Karpas-422 (cell line): ENCODE measurements around the gene ADCY7. TPM values are rescaled to one million over a fixed set of nuclear protein-coding genes. Genes with fewer than 3 reads are reported as not detected.

Source experiments
- DNase-seq: peaks from one replicate; pipeline ENCODE4 v3.0.0-alpha.2; 2015
- H2AFZ ChIP-seq: fragments of 200-600 bp; sonication (generic); 2 replicates; pipeline ENCODE4 v1.6.1; 2014; ENCODE audit warnings: antibody characterized with exemption, low read length, mixed read lengths
- H3K27ac ChIP-seq: fragments of 200-600 bp; sonication (generic); 2 replicates; pipeline ENCODE4 v1.5.1; 2014; ENCODE audit warnings: mild to moderate bottlenecking, low read length, moderate library complexity
- H3K27me3 ChIP-seq: fragments of 200-600 bp; sonication (generic); 2 replicates; pipeline ENCODE4 v1.6.1; 2014; ENCODE audit warnings: low read length, mixed read lengths
- H3K36me3 ChIP-seq: fragments of 200-600 bp; sonication (generic); 2 replicates; pipeline ENCODE4 v1.6.1; 2014; ENCODE audit warnings: low read length, mixed read lengths; ENCODE audit not compliant: insufficient read depth
- H3K4me1 ChIP-seq: fragments of 200-600 bp; sonication (generic); 2 replicates; pipeline ENCODE4 v1.6.1; 2014; ENCODE audit warnings: mild to moderate bottlenecking, low read length, mixed read lengths
- H3K4me2 ChIP-seq: fragments of 200-600 bp; sonication (generic); 2 replicates; pipeline ENCODE4 v1.6.1; 2014; ENCODE audit warnings: low read length, low read depth, mild to moderate bottlenecking; ENCODE audit not compliant: poor library complexity, severe bottlenecking
- H3K4me3 ChIP-seq: fragments of 200-600 bp; sonication (generic); 2 replicates; pipeline ENCODE4 v1.5.1; 2014; ENCODE audit warnings: mild to moderate bottlenecking, antibody characterized with exemption, low read length, mixed read lengths
- H3K79me2 ChIP-seq: fragments of 200-600 bp; sonication (generic); 2 replicates; pipeline ENCODE4 v1.6.1; 2014; ENCODE audit warnings: mild to moderate bottlenecking, low read length, mixed read lengths
- H3K9ac ChIP-seq: fragments of 200-600 bp; sonication (generic); 2 replicates; pipeline ENCODE4 v1.6.0; 2014; ENCODE audit warnings: low read length
- H3K9me2 ChIP-seq: fragments of 200-600 bp; sonication (generic), shearing (Covaris generic); replicated peaks from 2 replicates; pipeline ENCODE4 v1.6.0; 2014; ENCODE audit warnings: mild to moderate bottlenecking, low read length, moderate library complexity; ENCODE audit not compliant: insufficient read depth
- H3K9me3 ChIP-seq: fragments of 300-700, 200-600 bp; sonication (generic); 2 replicates; pipeline ENCODE4 v1.6.1; 2014; ENCODE audit warnings: low read length, mixed read lengths
- H4K20me1 ChIP-seq: fragments of 200-600 bp; sonication (generic); 2 replicates; pipeline ENCODE4 v1.6.1; 2014; ENCODE audit warnings: mild to moderate bottlenecking, antibody characterized with exemption, low read length, low read depth; ENCODE audit not compliant: insufficient read depth
- total RNA-seq: library from RNA; depleted of rRNA; stranded (reverse); fragments of >200 nt; shearing (Covaris generic); gene quantifications from 2 replicates; pipeline ENCODE4 v1.2.3, GENCODE V29; 2014; ENCODE audit warnings: low replicate concordance

ADCY7 gene
- total RNA-seq, 1 experiment from 2014 or later, result 27.5 TPM

DNA sequence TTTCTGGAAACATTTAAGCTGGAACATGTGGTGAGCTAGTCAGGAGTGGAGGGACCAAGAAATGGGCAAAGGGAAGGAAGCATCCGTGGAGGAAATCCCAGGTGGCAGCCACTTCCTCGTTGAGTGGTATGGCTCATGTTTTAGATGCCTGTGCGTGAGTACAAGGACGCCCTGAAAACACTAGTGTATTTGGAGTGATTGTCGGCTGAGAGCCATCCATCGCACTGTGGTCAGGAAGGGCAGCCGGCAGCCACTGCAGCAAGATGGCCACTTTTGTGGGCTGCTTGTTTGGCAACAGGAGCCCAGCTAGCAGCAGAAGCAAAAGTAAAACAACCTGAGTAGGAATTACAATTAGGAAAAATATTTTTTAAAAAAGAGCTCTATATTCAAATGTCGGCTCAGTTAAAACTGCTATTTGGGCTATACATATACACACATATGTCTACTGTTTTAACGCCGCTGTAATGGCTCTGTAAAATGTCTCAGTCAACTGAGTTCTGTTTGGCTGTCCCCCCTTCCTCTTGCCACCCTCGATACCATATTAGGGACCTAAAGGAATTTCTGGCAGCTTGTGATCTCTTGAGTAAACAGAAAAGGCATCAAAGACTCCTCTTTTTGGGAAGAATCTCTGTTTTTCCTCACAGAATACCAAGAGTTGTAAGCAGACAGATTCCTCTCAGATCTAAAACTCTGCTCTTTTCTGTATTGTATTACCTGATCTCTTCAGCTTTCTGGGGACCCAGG is 63.3 kb downstream of the ADCY7 start:
- no peak for DNase-seq
- Histone ChIP-seq H3K4me1 (peaks cover 14% of the 10 kb centered on the region), H3K9ac (no peak overlapping the region), H3K4me2 (no peak overlapping the region), H4K20me1 (no peaks in the 10 kb centered on the region), H3K9me2 (no peaks in the 10 kb centered on the region), H3K79me2 (peaks cover 25% of the 10 kb centered on the region), H3K4me3 (no peak overlapping the region), H3K27me3 (no peaks in the 10 kb centered on the region), H3K9me3 (no peaks in the 10 kb centered on the region), H3K36me3 (peaks cover 37% of the 10 kb centered on the region), H2AFZ (no peak overlapping the region), H3K27ac (no peak overlapping the region)

DNA sequence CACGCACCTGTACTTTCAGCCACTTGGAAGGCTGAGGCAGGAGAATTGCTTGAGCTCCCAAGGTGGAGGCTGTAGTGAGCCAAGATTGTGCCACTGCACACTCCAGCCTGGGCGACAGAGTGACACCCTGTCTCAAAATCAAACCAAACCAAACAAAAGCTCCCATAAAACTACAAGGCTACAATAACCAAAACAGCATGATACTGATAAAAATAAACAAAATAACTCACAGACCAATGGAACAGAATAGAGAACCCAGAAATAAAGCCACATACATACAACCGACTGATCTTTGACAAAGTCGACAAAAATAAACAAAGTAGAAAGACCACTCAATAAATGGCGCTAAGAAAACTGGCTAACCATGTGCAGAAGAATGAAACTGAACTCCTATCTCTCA is 65.2 kb downstream of the ADCY7 start:
- H3K9me3 ChIP-seq, result no peaks in the 10 kb centered on the region
- no peaks in the 10 kb centered on the region for H3K27me3 ChIP-seq
- H2AFZ ChIP-seq, result no peak overlapping the region
- no peak overlapping the region for H3K9ac ChIP-seq
- H3K36me3 ChIP-seq, result peaks cover 26% of the 10 kb centered on the region
- no peak overlapping the region for H3K4me3 ChIP-seq
- H3K27ac ChIP-seq, result no peak overlapping the region
- H3K4me2 ChIP-seq, result no peak overlapping the region
- peaks cover 14% of the 10 kb centered on the region for H3K4me1 ChIP-seq
- no peak for DNase-seq
- peaks cover 25% of the 10 kb centered on the region for H3K79me2 ChIP-seq
- H3K9me2 ChIP-seq, result no peaks in the 10 kb centered on the region
- H4K20me1 ChIP-seq, result no peaks in the 10 kb centered on the region

DNA sequence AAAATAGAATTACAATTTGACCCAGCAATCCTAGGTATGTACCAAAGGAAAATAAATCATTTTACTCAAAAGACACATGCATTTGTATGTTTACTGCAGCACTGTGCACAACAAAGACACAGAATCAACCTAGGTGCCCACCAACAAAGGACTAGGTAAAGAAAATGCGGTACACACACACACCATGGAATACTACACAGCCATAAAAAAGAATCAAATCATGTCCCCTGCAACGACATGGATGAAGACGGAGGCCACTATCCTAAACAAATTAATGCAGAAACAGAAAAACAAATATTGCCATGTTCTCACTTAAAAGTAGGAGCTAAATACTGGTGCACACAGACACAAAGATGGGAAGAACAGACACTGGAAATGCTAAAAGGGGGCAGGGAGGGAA is 66.2 kb downstream of the ADCY7 start:
- H3K4me3 ChIP-seq, result no peak overlapping the region
- H3K9ac ChIP-seq, result no peak overlapping the region
- H2AFZ ChIP-seq, result no peak overlapping the region
- H4K20me1 ChIP-seq, result no peaks in the 10 kb centered on the region
- H3K4me2 ChIP-seq, result no peak overlapping the region
- no peaks in the 10 kb centered on the region for H3K27me3 ChIP-seq
- H3K9me2 ChIP-seq, result no peaks in the 10 kb centered on the region
- peaks cover 26% of the 10 kb centered on the region for H3K36me3 ChIP-seq
- no peak for DNase-seq
- peaks cover 28% of the 10 kb centered on the region for H3K79me2 ChIP-seq
- H3K4me1 ChIP-seq, result peaks cover 8% of the 10 kb centered on the region
- no peak overlapping the region for H3K27ac ChIP-seq
- H3K9me3 ChIP-seq, result no peaks in the 10 kb centered on the region

DNA sequence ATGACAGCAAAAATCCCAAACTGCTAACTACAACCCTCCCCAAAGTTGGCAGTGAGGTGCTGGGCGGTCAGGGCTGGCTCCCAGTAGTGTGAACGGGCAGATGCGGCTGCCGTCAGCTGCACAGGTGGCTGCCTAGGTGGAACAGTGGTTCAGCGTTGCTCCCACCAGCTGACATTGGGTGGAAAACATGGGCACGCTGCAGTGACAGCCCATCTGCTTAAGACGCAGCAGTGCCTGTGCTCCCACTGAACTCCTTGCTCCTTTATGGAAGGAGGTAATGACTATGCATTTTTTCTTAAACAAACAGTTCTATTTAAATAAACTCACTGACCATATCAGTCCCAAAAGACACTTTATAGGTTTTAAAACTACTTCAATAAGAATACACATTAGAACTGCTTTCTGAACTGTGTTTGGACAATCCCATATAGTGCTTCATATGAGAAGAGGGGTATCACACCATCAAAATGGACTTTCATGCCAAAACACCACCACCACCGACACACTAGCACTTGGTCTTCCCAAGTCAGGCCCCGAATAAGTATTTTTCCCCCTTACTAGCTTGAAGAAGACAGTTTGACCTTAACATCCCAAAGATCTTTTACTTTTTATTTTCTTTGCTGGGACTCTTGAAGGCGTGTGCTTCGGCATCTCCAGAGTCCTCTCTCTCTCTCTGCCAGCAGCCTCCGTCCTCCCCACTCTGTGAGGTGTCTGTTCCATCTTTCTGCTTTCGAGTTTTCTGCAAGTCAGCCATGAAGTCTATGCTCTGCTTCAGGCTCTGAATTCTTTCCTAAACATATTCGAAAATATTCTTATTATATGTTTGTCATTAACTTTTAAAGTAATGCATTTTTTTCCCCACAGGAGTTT is 68.0 kb downstream of the ADCY7 start:
- peaks cover 28% of the 10 kb centered on the region for H3K79me2 ChIP-seq

DNA sequence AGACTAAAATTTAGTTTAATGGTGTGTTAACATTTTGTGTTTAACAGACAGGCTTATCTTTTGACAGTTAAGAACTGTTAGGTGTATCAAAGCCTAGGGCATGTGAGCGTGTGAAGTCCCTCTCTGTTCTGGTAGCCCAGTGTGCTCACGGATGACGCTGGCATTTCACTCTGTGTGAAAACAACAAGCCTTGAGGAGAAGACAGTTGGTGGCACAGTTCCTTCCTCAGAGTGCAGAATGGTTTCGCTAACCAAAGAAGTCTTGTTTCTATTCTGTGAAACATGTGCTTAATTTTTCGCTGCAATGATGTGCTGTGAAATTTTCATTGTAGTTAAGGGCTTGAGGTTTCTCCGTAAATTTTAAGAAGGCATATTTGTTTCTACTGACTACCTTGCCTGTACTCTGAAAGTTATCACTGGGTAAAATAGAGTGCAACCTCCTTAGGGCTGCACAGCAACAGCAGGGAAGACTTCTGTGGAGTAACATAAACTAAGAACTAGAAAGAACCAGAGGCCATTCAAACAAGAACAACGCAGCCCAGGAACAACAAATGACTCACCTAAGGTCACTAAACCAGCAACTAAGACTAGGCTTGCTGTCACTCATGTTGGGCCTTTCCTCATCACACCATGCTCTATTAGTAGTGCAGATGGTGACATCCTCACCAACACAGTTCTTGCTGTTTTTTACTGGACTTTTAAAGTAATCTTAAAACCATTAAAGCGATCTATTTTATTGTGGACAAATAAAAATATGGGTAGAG is 69.0 kb downstream of the ADCY7 start:
- no peak overlapping the region for H3K27ac ChIP-seq
- no peaks in the 10 kb centered on the region for H3K4me1 ChIP-seq
- no peaks in the 10 kb centered on the region for H3K9me2 ChIP-seq
- no peak for DNase-seq
- H3K4me3 ChIP-seq, result no peak overlapping the region
- no peak overlapping the region for H3K9ac ChIP-seq
- H3K9me3 ChIP-seq, result no peaks in the 10 kb centered on the region
- H3K79me2 ChIP-seq, result peaks cover 28% of the 10 kb centered on the region
- no peak overlapping the region for H3K4me2 ChIP-seq
- peaks cover 32% of the 10 kb centered on the region for H3K36me3 ChIP-seq
- no peaks in the 10 kb centered on the region for H3K27me3 ChIP-seq
- H2AFZ ChIP-seq, result no peak overlapping the region
- no peaks in the 10 kb centered on the region for H4K20me1 ChIP-seq

More for the DNA sequence above, 68.0 kb downstream of the ADCY7 start:
- Histone ChIP-seq H3K9me2 (no peaks in the 10 kb centered on the region), H3K9me3 (no peaks in the 10 kb centered on the region), H3K4me2 (no peak overlapping the region), H3K4me3 (no peak overlapping the region), H3K9ac (no peak overlapping the region), H4K20me1 (no peaks in the 10 kb centered on the region), H3K36me3 (peaks cover 29% of the 10 kb centered on the region), H3K27me3 (no peaks in the 10 kb centered on the region), H2AFZ (no peak overlapping the region), H3K4me1 (no peaks in the 10 kb centered on the region), H3K27ac (no peak overlapping the region)
- no peak for DNase-seq

DNA sequence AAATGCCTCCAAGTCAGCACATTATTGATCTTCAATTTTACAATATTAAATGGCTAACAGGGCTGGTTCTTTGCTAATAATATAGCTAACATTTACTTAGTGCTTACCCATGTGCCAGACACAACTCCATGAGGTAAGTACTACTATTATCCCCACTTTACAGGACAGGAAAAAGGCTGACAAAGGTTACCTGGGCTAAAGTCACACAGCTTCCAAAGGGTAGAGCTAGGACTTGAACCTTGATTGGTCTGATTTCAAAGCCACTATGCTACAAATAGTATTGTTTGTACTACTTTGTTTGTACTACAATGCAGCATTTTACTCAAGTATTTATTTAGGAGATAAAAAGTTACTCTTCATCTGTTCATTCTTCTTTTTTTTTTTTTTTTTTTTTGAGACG is 70.5 kb downstream of the ADCY7 start:
- Histone ChIP-seq H3K4me2 (no peak overlapping the region), H2AFZ (no peak overlapping the region), H3K4me1 (no peaks in the 10 kb centered on the region), H3K9me3 (no peaks in the 10 kb centered on the region), H4K20me1 (no peaks in the 10 kb centered on the region), H3K4me3 (no peak overlapping the region), H3K36me3 (peaks cover 39% of the 10 kb centered on the region), H3K27me3 (no peaks in the 10 kb centered on the region), H3K79me2 (peaks cover 18% of the 10 kb centered on the region), H3K27ac (no peak overlapping the region), H3K9me2 (no peaks in the 10 kb centered on the region), H3K9ac (no peak overlapping the region)
- DNase-seq, result no peak

DNA sequence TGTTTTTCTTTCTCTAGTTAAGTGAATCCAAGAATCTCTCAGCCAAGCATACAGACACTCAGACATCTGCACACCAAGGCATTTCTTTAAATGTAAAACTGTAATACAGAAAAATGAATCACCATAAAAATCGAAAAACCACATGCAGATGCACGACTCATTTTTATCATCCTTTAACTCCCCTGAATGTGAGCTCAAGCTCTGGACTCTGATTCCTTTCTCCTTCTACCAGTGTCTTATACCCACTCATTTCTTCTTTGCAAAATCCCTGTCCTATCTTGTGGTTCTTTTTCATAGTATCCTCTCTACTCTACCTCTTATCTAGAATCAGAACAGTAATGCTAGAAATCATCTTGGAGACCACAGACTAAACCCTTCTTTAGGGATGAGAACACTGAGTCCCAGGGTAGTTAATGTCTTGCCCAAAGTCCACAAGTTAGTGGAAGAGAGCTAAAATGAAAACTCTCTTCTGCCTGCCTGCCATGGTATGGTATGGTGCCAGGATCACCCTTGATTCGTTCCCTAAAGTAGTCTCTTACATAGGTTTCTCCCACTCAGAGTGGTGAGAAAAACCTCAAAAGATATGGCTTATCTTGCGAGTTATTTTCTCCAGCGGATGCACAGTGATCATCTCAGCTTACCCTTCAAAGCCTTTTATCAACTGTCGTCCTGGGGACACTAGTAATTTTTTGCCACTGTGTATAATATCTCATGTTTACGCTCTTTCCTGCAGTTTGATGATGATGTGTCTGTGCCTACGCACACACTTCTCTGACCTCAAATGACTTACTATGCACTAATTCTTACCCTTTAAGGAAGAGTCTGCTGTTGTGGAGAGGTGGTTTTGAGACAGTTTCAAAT is 72.2 kb downstream of the ADCY7 start:
- H3K4me1 ChIP-seq, result no peaks in the 10 kb centered on the region
- no peaks in the 10 kb centered on the region for H3K9me2 ChIP-seq
- no peak overlapping the region for H3K4me3 ChIP-seq
- no peaks in the 10 kb centered on the region for H4K20me1 ChIP-seq
- H3K27me3 ChIP-seq, result no peaks in the 10 kb centered on the region
- H3K36me3 ChIP-seq, result peaks cover 31% of the 10 kb centered on the region
- H3K27ac ChIP-seq, result no peak overlapping the region
- H3K9me3 ChIP-seq, result no peaks in the 10 kb centered on the region
- H3K9ac ChIP-seq, result no peak overlapping the region
- DNase-seq, result no peak
- no peak overlapping the region for H3K4me2 ChIP-seq
- peaks cover 3% of the 10 kb centered on the region; the same call in 1 of the 2 replicates for H3K79me2 ChIP-seq
- H2AFZ ChIP-seq, result no peak overlapping the region
